PFSK-1 (cell line): ENCODE data around the gene FOXC1.

Source experiments
- POLR2AphosphoS5 ChIP-seq: IDR thresholded peaks from 2 replicates; pipeline ENCODE4 v1.6.1; 2012; ENCODE audit warnings: low read depth, mild to moderate bottlenecking, control low read depth, low read length, moderate library complexity
- TF ChIP-seq, protein P1 (sequence below), 2 experiments: IDR thresholded peaks; 2 replicates each; pipeline versions ENCODE4 v1.6.1 to v1.8.0; 2011 to 2012; ENCODE audit warnings: low read depth in 2 of 2, low read length in 2 of 2, control low read depth in 1 of 2, inconsistent platforms in 1 of 2, mild to moderate bottlenecking in 1 of 2, moderate library complexity in 1 of 2; ENCODE audit not compliant: insufficient read depth in 1 of 2

DNA sequence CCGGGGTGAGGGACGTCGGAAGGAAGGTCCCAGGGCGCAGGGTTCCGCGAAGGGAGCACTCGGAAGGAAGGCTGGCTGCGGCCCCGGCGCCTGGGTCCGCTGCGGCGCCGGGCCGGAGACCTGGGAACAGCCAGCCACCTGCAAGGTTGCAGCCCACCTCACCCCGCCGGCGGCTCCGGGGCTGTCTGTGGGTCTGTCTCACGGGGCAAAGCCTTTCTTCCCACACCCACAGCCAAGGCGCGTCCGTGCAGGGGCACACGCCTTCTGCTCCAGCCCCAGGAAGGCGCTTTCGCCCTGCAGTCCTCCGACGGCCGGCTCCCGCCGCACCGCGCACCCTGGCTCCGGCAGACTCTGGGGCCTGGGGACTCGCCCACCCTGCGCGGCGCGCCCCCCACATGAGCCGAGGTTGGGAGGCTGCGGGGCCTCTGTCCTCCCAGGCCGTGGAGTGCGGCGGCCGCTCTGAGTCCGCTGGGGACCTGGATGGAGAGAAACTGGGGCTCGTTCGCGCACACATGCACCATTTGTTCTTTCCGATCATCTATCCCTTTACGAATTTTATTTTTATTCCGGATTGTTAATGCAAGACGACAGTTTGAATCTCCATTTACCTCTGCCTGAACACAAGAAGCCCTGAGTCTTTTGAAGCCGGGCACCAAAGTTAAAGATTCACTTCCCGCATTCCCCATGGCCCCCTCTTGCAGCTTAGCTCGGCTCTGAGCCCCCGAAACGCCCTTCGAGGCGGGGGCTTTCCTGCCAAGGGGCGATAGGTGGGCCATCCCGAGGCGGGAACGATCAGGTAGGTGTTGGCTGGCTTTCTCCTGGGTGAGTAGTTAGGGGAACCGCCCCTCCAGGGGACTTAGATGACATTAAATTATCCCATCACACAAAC, 4.5 kb upstream of the FOXC1 start:
- TF ChIP-seq POLR2AphosphoS5: no peak
- TF ChIP-seq, protein P1, sequence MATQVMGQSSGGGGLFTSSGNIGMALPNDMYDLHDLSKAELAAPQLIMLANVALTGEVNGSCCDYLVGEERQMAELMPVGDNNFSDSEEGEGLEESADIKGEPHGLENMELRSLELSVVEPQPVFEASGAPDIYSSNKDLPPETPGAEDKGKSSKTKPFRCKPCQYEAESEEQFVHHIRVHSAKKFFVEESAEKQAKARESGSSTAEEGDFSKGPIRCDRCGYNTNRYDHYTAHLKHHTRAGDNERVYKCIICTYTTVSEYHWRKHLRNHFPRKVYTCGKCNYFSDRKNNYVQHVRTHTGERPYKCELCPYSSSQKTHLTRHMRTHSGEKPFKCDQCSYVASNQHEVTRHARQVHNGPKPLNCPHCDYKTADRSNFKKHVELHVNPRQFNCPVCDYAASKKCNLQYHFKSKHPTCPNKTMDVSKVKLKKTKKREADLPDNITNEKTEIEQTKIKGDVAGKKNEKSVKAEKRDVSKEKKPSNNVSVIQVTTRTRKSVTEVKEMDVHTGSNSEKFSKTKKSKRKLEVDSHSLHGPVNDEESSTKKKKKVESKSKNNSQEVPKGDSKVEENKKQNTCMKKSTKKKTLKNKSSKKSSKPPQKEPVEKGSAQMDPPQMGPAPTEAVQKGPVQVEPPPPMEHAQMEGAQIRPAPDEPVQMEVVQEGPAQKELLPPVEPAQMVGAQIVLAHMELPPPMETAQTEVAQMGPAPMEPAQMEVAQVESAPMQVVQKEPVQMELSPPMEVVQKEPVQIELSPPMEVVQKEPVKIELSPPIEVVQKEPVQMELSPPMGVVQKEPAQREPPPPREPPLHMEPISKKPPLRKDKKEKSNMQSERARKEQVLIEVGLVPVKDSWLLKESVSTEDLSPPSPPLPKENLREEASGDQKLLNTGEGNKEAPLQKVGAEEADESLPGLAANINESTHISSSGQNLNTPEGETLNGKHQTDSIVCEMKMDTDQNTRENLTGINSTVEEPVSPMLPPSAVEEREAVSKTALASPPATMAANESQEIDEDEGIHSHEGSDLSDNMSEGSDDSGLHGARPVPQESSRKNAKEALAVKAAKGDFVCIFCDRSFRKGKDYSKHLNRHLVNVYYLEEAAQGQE (IDR thresholded peaks at IDR 0.05; ENCODE audit: insufficient read depth in 1 of 2, low read depth in 2 of 2, low read length in 2 of 2): no peak
